ENCODE measurements around the gene PLXNA4.

- TF ChIP-seq, protein P1, sequence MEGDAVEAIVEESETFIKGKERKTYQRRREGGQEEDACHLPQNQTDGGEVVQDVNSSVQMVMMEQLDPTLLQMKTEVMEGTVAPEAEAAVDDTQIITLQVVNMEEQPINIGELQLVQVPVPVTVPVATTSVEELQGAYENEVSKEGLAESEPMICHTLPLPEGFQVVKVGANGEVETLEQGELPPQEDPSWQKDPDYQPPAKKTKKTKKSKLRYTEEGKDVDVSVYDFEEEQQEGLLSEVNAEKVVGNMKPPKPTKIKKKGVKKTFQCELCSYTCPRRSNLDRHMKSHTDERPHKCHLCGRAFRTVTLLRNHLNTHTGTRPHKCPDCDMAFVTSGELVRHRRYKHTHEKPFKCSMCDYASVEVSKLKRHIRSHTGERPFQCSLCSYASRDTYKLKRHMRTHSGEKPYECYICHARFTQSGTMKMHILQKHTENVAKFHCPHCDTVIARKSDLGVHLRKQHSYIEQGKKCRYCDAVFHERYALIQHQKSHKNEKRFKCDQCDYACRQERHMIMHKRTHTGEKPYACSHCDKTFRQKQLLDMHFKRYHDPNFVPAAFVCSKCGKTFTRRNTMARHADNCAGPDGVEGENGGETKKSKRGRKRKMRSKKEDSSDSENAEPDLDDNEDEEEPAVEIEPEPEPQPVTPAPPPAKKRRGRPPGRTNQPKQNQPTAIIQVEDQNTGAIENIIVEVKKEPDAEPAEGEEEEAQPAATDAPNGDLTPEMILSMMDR (optimal IDR thresholded peaks at IDR 0.05 in 1 of 3, IDR thresholded peaks at IDR 0.05 in 1 of 3, conservative IDR thresholded peaks at IDR 0.05 in 1 of 3; ENCODE audit: extremely low read depth in 1 of 3, insufficient read depth in 2 of 3, low read length in 3 of 3): no peak
- TF ChIP-seq EZH2 (IDR thresholded peaks at IDR 0.05; ENCODE audit: low read length): no peak
These were observed 465.6 kb downstream of the PLXNA4 start for GRCh38 chr7:132110692-132111091.

Measured in keratinocyte (primary cell).